ENCODE results near the gene MORC2.

DNA sequence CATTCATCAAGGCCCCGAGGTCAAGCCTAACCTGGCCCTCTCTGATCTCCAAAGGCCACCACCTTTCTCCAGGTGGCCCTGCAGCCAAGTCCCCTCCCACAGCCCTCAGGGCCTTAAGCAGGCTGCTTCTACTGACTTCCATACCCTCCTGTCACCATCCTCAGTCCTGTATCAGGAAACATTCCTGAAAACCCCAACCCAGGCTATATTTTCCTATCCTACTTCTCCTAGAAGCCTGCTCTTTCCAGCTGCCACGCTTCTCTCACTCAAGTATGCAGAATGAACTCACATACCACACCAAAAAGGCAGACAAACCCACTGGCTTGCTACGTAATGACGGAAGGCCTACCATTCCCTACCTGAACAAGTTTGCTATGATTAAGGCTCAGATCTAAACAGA is 23.6 kb downstream of the MORC2 start:
- TF ChIP-seq EZH2 (IDR thresholded peaks at IDR 0.05; ENCODE audit: borderline replicate concordance, low read depth, low read length, severe bottlenecking) = no peak
- TF ChIP-seq, protein P1, sequence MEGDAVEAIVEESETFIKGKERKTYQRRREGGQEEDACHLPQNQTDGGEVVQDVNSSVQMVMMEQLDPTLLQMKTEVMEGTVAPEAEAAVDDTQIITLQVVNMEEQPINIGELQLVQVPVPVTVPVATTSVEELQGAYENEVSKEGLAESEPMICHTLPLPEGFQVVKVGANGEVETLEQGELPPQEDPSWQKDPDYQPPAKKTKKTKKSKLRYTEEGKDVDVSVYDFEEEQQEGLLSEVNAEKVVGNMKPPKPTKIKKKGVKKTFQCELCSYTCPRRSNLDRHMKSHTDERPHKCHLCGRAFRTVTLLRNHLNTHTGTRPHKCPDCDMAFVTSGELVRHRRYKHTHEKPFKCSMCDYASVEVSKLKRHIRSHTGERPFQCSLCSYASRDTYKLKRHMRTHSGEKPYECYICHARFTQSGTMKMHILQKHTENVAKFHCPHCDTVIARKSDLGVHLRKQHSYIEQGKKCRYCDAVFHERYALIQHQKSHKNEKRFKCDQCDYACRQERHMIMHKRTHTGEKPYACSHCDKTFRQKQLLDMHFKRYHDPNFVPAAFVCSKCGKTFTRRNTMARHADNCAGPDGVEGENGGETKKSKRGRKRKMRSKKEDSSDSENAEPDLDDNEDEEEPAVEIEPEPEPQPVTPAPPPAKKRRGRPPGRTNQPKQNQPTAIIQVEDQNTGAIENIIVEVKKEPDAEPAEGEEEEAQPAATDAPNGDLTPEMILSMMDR (IDR thresholded peaks at IDR 0.05; ENCODE audit: borderline replicate concordance, extremely low read depth, low read length, poor library complexity, severe bottlenecking) = no peak

Measured in DND-41 (cell line).